GM21381 (cell line): Measurements from ENCODE around the gene P2RY14.
A peak's percentile ranks its signal among the peaks of the same experiment; 100 is the strongest.

Source experiments
- ATAC-seq: cut with Tn5 transposase; IDR thresholded peaks from one replicate; pipeline ENCODE4 v1.9.1; 2021; ENCODE audit warnings: mild to moderate bottlenecking, moderate library complexity; ENCODE audit not compliant: unreplicated experiment

The P2RY14 gene

DNA sequence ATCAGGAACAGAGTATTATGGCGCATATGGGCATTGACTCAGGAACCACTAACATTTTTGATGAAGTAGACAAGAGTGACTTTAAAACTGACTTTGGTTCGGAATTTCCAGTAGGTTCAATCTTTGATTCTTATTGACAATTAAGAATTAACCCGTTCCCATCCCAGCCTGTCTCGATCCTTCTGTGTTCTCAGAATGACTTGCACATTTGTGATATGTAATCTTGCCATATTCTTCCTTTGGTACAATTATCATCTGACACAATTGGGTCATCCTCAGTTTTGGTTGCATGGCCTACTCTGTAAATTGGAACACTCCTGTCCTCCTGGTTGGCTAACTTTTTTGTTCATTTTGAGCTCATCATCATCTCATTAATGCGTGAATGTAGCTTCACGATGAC, 85.8 kb downstream of the P2RY14 start:
- ATAC-seq, result no peak

DNA sequence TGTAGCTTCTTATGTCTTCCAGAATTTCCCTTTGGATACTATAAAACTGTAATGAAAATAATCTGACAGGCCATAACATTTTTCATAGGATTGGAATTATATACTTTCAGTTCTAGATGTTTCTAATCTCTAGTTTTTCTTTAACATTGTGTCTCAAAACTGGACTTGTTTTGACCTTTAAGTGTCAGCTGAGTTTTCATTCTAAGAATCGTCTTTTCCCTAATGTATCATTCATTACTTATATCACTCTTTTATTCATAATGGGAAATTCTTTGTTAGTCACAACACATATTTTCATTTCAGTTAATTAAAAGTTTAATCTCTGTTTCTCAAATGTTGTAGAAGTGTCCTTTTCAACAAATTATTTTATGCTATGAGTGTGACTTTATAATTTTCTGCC, 87.2 kb downstream of the P2RY14 start:
- no peak for ATAC-seq

DNA sequence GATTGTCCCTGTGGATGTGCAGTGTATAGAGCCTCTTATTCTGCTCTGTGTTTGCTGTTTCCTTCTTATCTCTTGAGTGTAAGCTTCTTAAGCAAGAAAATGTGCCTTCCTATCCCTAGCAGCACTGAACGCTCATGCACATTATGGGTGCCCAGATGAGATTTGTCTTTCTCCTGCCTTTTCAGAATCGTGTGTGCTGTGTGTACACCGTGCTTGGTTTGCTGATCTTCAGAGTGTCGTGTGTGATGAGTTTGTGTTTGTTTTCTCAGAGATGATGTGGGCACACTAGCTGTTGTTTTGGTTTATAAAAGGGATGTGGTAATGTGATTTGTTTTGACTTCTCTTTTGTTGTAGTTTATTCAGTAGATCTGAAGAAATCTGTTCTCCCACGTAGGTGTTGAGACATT, 95.1 kb downstream of the P2RY14 start:
- no peak for ATAC-seq

DNA sequence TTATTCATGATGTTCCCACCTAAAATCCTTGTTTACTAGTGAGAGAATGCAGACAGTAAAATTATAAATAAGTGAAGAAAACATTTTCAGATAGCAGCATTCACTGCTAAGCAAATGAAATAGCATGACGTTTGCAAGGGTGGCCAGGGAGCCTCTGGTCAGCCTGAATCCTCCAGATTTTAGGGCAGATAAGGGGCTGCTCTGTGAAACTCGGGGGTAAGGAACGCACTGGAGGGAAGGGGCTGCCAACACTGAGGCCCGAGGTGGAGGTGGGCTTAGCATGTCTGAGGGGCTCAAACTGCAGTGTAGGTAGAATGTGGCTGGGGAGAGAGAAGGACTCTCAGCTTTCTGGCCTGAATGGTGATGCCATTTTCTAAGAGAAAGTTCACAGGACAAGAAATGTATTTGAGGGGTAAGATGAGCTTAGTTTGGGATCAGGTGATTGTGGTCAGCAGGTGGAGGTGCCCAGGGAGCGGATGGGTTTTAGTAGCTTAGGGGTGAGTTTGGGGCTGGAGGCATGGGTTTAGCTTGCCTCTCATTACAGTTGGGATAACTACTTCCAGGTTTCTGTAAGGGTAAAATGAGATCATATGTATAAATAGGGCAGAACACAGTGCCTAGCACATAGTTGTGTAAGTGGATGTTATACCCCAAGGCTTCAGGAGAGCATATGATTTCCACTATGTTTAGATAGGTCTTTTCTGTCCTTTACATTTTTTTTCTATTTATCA, 95.8 kb downstream of the P2RY14 start:
- ATAC-seq, result no peak

DNA sequence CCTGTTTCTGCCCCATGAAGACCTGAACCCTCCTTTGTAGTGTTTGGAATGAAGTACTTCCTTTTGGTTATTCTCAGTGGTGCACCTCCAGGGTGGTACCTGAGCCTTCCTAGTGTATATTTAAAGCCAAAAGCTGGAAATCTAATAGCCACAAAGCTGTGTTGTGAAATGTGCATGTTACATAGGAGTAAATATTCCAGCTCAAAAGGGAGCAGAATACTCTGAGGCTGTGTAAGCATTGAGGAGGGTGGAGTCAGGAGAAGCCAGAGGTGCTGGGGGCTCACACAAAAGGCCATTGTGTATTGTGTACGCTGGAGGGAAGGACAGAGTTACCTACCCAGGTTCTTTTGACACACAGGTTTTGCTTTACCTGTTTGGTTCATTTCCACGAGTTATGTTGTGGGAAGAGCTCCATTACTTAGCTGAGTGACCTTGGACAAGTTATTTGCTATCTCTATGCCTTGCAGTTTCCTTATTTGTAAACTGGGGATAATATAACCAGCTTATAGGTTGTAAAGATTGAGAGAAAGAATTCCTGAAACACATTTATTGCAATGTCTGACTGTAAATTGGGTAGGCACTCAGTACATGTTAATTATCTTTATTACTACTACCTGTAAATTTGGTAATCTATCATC, 100.0 kb downstream of the P2RY14 start:
- ATAC-seq, result no peak

DNA sequence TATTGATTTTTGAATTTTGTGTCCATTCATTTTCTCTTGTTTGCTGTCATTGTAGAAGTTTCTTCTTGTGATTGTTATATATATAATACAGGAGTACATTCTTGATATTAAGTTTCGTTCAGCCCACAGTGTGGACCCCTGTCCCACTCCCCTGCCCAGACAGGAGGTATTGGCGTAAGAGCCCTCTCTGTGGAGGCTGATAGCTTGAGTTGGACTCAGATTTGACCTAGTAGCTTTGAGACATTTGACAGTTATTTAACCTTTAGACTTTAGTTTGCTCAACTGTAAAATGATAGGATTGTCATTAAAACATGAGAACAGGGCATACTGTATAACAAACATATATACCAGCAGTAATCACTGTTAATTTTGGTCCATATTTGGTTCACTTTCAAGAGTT, 102.4 kb downstream of the P2RY14 start:
- no peak for ATAC-seq

DNA sequence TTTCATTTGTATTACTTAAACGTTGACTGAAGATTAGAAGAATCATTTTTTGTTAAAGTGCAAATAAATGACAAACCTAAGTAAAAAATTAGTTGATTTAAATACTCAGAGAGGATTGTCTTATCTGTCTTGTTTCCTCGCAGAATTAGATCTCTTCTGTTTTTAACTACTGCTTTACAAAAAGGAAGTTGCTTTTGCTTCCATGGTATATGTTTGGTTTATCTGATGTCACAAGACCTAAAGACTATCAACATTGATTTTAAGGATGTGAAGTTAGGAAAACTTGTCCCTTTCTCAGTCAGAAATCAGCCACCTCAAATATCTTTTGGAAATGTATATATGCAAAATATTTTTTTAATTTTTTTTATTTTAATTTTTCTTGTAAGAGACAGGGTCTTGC, 104.0 kb downstream of the P2RY14 start:
- no peak for ATAC-seq

DNA sequence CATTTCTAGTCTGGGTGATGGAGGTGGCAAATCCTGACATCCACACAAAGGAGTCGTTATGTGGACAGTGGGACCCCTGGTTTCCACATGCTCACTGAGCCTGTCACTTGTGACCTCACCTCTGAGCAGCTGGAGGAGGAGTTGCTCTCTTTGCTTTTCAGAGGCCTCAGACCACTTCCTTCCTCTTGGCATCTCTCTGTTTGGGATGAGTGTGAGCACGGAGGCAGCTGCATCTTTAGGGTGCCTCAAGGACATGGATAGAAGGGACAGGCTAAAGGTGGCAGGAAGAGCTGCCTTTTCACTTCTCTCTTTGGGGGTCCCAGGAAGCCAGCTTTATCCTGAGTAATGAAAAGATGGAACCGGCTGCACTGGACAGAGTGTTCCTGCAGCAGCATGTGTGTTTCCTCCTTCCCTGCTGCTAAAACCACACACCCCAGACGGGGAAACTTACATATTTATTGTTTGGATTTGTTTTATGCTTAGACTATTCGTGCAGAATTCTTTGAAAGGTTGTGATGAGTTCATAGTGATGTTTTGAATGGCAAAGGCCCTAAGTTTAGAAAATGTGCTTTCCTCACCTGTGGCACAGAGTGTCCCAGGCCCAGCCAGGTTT, 107.1 kb downstream of the P2RY14 start:
- ATAC-seq, result peak; percentile 64

DNA sequence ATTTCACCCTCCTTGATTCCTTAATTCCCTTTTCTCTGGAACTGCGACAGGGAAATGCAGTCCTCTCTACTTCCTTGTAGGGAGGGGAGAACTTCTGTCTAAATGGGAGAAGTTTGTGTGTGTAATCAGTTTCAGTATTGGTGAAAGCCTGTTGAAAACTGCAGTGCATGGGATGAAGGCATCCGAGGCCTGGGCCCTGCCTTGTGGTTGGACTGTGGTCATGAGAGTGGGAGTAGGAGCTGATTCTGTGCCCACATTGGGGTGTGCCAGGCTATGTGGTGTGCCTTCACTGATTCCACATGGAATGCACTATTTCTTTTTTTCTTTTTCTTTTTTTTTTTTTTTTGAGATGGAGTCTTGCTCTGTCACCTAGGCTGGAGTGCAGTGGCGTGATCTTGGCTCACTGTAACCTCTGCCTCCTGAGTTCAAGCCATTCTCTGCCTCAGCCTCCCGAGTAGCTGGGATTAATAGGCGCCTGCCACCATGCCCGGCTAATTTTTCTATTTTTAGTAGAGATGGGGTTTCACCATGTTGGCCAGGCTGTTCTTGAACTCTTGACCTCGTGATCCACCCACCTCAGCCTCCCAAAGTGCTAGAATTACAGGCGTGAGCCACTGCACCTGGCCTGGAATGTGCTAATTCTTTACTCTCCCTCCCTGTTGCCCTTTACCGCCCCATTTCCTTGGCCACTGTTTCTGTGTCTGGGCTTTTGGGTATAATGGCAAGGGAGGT, 108.2 kb downstream of the P2RY14 start:
- peak; percentile 39 for ATAC-seq

DNA sequence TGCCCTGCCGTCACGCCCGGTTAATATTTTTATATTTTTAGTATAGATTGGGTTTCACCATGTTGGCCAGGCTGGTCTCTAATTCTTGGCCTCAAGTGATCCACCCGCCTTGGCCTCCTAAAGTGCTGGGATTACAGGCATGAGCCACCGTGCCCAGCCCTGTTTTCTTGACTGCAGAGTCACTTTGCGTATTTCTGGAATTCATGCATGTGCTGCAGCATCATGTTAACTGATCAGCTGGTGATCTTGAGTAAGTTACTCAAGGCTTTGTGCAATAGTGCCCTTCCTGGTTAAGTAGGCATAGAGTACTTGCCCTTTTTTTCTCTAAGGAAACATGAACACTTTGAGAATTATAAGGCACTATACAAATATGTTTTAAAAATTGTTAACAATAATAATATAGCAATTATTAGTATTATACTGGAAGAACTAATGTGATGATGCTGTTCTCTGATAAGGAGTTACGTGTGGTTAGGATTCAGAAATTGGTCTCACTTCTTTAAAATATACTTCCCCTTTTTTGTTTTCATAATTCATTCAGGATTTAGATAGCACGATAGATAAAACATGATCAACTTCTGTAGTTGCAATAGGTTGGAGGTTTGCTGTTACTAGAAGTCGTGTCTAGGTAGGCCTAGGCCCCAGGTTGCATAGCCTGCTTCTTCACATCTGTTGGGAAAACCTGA, 108.9 kb downstream of the P2RY14 start:
- ATAC-seq, result peak; percentile 33

DNA sequence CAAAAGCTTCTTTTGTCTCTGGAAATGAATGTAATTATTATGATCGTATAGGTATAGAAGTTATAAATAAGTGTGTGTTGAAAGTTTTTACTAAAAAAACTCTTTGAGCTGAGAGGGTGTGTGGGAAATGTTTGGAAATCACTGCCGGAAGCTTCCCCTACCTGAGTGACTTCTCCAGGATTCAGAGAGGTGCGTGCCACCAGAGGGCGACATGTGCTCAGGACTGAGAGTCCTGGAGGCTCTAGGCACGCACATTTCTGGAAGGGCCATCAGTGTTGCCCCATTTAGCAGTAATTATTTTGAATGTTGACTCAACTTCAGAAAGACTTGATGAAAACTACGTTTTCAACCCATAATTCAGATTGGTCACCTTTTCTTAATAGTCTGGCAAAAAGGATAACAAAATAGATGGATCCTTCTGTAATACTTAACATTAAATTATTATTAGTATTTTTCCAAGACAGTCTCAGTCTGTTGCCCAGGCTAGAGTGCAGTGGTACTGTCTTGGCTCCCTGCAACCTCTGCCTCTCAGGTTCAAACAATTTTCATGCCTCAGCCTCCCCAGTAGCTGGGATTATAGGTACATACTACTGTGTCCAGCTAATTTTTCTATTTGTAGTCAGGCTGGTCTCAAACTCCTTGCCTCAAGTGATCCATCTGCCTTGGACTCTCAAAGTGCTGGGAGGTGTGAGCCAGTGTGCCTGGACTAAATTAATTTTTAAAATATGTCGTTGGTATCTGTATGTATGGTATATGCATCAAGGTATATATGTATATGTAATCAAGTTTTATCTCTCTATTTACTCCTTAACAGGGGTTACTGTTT, 109.9 kb downstream of the P2RY14 start:
- peak; percentile 46 for ATAC-seq

DNA sequence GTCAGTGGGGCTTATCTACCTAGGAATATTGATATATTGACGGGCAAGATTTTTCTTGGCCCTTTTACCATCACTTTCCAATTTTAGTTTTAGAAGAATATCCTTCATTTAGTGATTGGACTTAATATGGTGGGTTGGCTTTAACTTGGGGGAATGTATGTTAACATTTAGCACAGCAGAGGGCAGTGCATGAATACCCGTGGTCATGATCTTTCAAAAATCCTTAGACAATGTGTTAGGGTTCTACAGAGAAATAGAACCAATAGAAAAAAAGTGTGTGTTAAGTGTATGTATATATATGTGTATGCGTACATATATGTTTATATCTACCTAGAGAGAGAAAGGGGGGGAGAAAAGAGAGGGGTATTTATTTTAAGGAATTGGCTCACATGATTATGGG, 112.2 kb downstream of the P2RY14 start:
- no peak for ATAC-seq

DNA sequence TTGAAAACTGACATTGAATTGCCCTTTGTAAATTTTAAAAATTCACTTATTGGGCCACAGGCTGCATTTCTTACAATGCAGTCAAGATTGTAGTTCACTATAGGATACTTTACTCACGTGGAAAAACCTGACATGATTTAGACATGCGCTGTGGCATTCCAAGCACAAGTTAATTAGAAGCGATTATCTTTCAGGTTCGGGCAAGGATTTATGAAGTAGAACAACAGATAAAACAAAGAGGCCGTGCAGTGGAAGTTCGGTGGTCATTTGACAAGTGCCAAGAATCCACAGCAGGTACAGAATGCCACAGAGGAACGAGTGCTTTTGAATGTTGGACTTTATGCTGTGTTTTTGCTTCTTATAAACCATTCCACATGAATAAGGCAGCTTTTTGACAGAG, 113.1 kb downstream of the P2RY14 start:
- ATAC-seq, result no peak
